NCI-H1048 (cell line): ENCODE results near the gene USHBP1.

Source experiments
- DNase-seq: peaks from one replicate; lab custom pipeline; 2025; lab: John Stamatoyannopoulos, UW

Gene USHBP1, protein sequence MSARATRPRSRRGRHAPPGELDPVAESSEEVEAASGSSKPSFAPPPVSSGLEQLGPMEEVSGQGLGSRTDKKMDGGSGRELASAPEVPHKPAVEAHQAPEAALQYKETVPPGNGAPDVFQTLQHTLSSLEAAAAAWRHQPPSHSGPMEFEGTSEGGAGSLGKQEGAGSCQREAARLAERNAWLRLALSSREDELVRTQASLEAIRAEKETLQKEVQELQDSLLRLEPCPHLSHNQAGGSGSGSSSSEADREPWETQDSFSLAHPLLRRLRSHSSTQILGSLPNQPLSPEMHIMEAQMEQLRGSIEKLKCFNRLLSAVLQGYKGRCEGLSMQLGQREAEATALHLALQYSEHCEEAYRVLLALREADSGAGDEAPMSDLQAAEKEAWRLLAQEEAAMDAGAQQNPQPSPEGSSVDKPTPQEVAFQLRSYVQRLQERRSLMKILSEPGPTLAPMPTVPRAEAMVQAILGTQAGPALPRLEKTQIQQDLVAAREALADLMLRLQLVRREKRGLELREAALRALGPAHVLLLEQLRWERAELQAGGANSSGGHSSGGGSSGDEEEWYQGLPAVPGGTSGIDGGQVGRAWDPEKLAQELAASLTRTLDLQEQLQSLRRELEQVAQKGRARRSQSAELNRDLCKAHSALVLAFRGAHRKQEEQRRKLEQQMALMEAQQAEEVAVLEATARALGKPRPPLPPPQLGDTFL

GRCh38 chr19:17264641-17264979 is at the start of gene USHBP1:
Gene USHBP1, minus strand, starts transcription at chr19:17264745. Its CDS starts 446 bp downstream, at chr19:17264299.
- no peak for DNase-seq

DNA sequence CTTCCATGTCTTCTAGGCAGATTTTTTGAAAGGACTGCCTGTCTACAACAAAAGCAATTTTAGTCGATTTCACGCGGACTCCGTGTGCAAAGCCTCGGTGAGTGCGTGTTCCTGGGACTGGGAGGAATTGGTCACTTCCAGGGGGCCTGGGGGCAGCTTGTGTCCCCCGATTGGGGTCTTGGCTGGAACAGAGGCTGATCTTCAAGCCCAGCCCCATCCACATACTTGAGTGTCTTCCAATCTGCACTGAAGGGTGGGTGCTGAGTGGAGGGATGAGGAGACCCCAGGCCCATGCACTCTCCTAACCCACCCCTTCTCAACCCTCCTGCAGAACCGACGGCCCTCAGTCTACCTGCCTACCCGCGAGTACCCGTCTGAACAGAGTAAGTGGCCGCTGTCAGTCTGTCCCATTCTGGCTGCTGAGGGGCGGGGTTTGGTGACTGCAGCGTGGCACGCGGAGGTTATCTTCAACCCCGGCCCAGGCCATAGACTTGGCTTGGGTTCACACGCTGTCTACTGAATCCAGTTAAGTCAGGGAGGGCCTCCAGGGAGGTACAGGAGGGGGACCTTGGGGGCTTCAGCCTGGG is 49.6 kb upstream of the USHBP1 start:
- no peak for DNase-seq

DNA sequence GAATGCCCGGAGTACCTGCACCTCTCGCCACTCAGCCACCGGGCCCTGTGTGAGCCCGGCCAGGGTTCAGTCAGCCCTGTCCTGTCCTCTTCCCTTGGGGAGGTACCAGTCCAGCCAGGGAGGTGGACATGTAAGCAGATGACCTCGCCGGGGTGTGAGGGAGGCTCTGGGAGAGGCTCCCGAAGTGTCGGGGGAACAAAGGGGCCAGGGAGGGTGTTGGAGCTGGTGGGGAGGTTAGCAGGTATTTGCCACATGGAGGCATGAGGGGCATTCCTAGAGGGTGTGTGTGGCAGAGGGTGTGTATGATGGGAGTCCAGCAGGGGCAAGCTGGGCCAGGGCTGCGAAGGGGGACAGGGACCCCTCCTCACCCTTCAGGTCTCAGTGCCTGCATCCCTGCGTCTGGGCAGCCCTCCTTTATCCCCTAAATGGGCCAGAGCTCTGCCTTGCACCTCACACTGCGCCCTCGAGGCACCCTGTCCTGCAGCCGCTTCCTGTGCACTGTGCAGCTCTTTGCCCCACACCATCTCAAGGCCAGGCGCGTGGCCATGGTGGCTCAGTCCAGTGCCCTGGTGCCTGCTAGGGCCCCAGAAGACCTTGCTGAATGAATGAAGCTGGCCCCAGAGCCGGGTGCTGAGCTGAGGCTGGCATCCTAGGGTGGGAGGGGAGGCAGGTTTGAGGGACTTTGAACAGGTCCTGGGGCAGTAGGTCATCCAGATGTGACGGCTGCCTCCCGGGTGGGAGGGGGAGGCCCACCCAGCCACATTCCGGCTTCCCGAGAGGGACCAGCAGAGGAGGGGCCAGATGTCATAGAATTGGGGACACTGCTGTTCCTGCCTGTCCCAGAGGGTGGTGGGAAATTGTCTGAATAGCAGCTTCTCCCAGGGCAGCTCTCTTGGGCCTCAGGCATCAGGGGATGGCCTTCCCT is 47.9 kb upstream of the USHBP1 start:
- DNase-seq: no peak

- no peak for DNase-seq
Observed at GRCh38 chr19:17311455-17312188, 47.1 kb upstream of the USHBP1 start.

GRCh38 chr19:17309965-17310461 is 45.5 kb upstream of the USHBP1 start:
- DNase-seq: no peak

DNA sequence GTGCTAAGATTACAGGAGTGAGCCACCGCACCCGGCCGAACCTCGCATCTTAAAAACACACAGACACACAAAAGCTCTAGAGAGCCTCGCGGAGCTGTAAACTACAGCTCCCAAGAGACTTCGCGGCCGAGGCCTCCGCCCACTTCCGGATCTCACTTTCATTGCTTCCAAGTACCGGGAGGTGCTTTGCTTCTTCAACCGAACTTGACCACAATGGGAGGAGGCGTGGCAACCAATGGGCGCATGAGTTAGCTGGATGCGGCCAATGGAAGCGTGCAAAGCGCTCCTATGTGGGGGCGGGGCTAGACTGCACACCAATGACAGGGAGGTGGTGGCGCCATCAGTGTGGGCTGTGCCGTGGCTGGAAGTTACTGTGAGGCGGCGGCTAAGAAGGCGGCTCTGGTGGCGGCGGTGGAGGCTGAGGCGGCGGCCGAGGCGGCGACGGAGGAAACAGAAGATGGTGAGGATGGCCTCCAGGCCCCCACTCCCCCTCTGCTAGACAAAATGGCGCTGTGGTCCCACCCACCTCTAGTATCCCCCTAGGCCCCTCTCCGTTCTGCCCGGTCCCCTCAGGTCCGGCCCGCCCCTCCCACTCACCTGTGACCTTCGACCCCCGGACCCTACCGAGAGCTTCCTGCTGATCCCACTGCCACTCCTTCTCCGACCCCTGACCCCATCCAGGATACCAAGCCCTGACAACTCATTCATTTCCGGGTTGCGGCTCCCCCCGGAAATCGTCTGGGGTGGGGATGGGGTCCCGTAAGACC is 44.8 kb upstream of the USHBP1 start, which contains the start of gene DDA1:
Gene DDA1, plus strand, starts transcription at position 366 of the 767 bp plus-strand sequence. Its CDS starts 92 bp downstream, at position 458.
- peak; percentile 99 for DNase-seq

GRCh38 chr19:17307876-17308377 is 43.4 kb upstream of the USHBP1 start:
- no peak for DNase-seq

DNA sequence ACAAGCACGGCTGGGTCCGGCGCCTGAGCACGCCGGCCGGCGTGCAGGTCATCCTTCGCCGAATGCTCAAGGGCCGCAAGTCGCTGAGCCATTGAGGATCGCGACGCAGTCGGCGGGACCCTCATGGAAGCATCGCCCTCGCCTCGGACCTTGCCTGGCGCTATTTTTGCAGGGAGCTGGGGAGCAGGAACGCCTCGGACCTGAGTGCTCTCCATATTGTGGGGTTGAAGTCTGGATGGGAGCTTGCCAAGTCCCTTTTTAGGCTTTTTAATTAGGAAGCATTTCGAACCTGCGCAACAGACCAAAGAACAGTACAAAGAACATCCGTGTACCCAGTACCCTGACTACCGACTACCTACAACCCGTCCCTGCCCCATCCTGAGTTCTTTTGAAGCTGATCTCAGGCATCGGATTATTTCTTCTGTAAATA is 41.8 kb upstream of the USHBP1 start:
- DNase-seq: no peak

- DNase-seq: peak; percentile 94
Observed at GRCh38 chr19:17305517-17306284, 41.2 kb upstream of the USHBP1 start, which contains the start of gene MRPL34. Gene MRPL34, plus strand, starts transcription at chr19:17305872. Its CDS starts 21 bp downstream, at chr19:17305893.

GRCh38 chr19:17305216-17305516 is 40.6 kb upstream of the USHBP1 start:
- no peak for DNase-seq

DNA sequence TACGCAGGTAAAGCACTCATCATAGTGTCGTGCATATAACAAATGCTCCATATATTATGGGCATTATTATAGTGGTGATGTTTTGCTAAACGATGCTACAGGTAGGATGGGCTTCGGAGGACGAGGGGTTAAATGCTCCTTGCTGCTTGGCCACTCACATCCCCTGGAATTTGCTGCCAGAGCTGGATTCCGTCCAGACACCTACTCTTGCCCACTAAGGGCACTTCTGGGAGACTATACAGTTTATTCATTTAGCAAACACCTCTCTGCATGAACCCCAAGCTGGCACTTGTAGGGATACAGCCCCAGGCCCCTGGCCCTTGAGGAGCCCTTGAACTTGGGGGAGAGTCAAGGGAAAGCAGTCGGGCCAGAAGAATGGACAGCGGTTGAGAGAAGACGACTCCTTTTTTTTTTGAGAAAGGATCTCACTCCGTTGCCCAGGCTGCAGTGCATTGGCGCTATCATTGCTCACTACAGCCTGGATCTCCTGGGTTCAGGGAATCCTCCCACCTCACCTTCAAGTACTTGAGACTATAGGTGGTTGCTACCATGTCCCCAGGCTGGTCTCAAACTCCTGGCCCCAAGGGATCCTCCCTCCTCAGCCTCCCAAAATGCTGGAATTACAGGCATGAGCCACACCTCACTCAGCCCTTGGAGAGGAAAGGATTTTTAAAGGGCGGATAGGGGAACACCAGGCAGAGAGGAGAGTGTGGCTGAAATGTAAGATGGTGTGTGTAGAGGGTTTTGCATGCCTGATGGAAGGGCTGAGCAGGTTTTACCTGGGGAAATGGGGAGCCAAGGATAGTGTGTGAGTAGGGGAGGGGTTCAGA is 40.1 kb upstream of the USHBP1 start:
- no peak for DNase-seq

- DNase-seq: no peak
Observed at GRCh38 chr19:17303940-17304267, 39.4 kb upstream of the USHBP1 start.

DNA sequence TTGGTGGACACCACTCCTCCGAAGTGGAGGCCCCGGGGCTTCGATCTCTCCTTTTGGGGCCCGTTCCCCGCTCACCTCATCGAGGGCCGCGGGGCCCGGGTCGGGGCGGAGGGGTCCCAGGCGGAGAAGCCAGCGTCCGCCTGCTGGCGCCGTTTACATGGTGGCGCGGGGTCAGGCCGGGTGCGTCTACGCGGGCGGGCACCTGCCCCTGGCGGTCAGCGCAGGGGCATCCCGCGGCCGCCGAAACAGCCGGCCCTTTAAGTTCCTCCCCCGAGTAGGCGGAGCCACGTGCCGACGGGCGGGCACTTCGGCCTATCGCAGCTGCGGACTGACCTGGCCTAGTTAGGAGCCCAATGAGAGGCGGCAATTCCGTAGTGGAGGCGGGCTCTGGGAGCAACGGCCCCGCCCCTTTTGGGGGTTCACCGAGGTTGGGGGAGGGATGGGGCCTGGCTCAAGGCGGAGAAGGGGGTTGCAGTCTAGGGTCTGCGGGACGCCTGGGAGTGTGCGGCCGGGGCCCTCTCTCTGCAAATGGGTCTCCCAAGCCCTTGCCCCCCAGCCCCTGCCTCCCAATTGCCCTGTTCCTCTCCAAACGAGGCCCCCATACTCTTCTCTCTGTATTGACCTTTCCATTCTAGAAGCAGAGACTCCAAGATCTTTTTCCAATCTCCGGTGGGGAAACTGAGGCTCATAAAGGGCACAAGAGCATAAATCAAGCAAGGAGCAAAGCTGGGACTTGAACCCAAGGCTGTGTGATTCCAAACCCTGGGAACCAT is 38.8 kb upstream of the USHBP1 start, which contains the start of gene ABHD8:
Gene ABHD8, minus strand, starts transcription at position 259 of the 773 bp plus-strand sequence. CDS start 1,809 bp downstream, outside the sequence.
- peak; percentile 82 for DNase-seq

DNA sequence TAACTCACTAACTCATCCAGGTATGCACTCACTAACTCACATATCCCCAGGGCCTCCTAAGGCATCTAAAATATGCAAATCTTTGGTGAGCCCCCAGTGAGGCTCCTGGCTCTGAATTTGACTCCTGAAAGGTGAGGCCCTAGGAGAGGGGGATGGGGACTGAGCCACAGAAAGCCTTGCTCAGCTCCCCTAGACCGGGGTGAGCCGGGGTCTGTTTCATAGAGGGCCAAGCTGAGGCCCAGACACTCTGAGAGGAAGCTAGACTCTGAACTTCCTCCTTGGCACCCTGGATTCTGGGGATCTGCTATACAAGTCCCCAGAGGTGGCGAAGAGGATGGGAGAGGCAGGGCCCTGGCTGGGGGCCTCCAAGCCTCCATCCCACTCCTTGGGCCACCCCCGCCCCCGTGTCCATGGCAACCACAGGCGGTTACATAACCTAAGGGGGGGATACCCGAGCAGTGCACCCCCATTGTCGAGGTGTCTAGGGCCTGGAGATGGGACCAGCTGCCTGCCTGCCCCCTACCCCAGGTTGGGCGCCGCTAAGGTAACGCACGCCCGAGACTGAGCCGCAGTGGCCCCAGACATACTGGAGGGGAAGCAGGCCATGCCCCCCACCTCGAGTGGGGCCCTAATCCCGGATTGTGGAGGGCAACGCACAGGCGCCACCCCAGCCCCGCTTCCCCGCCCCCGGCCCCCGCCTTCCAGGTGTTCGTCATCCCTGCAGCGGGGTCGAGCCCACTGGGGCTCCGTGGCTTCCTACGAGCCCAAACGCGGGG is 38.0 kb upstream of the USHBP1 start:
- DNase-seq: no peak

DNA sequence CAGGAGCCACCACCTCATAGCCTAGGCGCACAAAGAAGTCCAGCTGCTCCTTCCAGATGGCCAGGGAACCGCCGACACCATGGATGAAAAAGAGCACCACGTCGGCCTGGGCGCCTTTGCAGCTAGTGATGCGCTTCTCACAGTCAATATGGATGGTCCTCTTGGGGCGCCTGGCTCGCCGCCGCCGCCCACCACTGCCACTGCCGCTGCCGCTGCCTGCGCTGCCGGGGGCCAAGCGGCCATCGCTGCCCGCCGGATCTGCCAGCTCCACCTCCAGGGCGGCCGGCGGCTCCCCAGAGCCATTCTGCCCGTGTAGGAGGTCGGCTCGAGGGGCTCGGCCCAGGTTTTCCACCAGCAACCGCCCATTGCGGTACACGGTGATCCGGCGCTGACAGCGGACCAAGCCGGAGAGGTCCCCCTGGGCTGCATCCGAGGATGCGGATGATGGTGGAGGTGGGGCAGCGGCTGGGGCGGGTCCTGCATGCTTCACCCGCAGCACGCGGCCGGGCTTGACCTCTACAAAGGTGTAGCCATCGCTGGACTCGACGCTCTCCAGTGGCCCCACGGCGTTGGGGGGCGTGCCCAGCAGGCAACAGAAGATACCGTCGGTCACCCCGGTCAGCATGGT is 36.6 kb upstream of the USHBP1 start:
- no peak for DNase-seq

DNA sequence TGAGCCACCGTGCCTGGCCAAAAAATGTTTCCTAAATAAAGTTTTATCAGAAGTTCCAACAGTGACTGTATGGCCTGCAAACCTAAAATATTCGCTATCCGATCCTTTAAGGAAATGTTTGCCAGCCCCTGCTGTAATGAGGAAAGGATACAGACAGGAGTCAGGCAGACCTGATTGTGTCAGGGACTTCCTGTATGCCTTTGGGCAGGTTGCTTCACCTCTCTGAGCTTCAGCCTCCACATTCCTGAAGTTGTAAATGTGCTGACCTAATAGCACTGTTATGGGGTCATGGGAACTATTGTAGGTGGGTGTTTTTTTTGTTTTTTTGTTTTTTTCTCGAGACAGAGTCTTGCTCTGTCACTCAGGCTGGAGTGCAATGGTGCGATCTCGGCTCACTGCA is 32.4 kb upstream of the USHBP1 start:
- DNase-seq: no peak
